AG08395 (cell line): Measurements from ENCODE around the gene GCDH.

Source experiments
- DNase-seq: peaks from one replicate; pipeline ENCODE4 v3.0.0; 2012; ENCODE audit warnings: mixed read lengths, low spot score

GCDH gene

GRCh38 chr19:12940897-12941296, 49.9 kb downstream of the GCDH start:
- DNase-seq = no peak

- DNase-seq = no peak
These were observed 52.6 kb downstream of the GCDH start for GRCh38 chr19:12943437-12944044.

GRCh38 chr19:12944104-12944674, 53.2 kb downstream of the GCDH start:
- no peak for DNase-seq

- DNase-seq = peak; percentile 97
These were observed 54.6 kb downstream of the GCDH start, which contains the start of gene RAD23A for GRCh38 chr19:12945479-12946091. Gene RAD23A, plus strand, starts transcription at chr19:12945862. Its CDS starts 87 bp downstream, at chr19:12945949.

GRCh38 chr19:12946092-12946721, 55.2 kb downstream of the GCDH start:
- DNase-seq = peak; percentile 81

- no peak for DNase-seq
These were observed 56.0 kb downstream of the GCDH start for GRCh38 chr19:12946731-12947496.

GRCh38 chr19:12947702-12948611, 57.0 kb downstream of the GCDH start:
- no peak for DNase-seq

- no peak for DNase-seq
These were observed 57.8 kb downstream of the GCDH start for GRCh38 chr19:12948612-12949362.
